SU-DHL-6 (cell line): ENCODE data around the gene BUB1.
"Not testable (repeated sequence)": the region's sequence is repeated elsewhere in the genome, so short reads cannot be mapped to it uniquely, and the experiment has no call there.

Experiments used
- EZH2phosphoT487 ChIP-seq: fragments of 200-600 bp; sonication (generic), shearing (Covaris generic); conservative IDR thresholded peaks from 2 replicates; pipeline ENCODE4 v1.6.1; 2018; ENCODE audit warnings: mild to moderate bottlenecking, antibody characterized with exemption, low read length, moderate library complexity, mixed read lengths
- TF ChIP-seq, protein P1 (sequence below): fragments of 200-600 bp; sonication (generic); IDR thresholded peaks from one replicate; pipeline ENCODE4 v1.5.1; 2017; ENCODE audit warnings: antibody characterized with exemption, mild to moderate bottlenecking, low read length, moderate library complexity; ENCODE audit not compliant: insufficient read depth, poor library complexity, severe bottlenecking

GRCh38 chr2:110627348-110627747 is 50.5 kb downstream of the BUB1 start:
- TF ChIP-seq, protein P1, sequence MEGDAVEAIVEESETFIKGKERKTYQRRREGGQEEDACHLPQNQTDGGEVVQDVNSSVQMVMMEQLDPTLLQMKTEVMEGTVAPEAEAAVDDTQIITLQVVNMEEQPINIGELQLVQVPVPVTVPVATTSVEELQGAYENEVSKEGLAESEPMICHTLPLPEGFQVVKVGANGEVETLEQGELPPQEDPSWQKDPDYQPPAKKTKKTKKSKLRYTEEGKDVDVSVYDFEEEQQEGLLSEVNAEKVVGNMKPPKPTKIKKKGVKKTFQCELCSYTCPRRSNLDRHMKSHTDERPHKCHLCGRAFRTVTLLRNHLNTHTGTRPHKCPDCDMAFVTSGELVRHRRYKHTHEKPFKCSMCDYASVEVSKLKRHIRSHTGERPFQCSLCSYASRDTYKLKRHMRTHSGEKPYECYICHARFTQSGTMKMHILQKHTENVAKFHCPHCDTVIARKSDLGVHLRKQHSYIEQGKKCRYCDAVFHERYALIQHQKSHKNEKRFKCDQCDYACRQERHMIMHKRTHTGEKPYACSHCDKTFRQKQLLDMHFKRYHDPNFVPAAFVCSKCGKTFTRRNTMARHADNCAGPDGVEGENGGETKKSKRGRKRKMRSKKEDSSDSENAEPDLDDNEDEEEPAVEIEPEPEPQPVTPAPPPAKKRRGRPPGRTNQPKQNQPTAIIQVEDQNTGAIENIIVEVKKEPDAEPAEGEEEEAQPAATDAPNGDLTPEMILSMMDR = not testable (repeated sequence)
- not testable (repeated sequence) for TF ChIP-seq EZH2phosphoT487
